HEK293 (cell line): ENCODE measurements around the gene AKIRIN2.

Experiments
- GFI1B ChIP-seq: fragments of 450-650 bp; formaldehyde crosslinking; IDR thresholded peaks from 2 replicates; pipeline ENCODE4 v1.5.1; 2016; ENCODE audit warnings: missing biosample characterization, missing genetic modification characterization
- MEIS1 ChIP-seq: sonication (generic); formaldehyde crosslinking; IDR thresholded peaks from 2 replicates; pipeline ENCODE4 v1.8.1; 2022; ENCODE audit warnings: missing genetic modification reagents, mild to moderate bottlenecking, borderline replicate concordance
- OSR2 ChIP-seq: fragments of 450-650 bp; formaldehyde crosslinking; IDR thresholded peaks from 2 replicates; pipeline ENCODE4 v1.5.1; 2016; ENCODE audit warnings: missing biosample characterization, missing genetic modification characterization
- PRDM6 ChIP-seq: fragments of 450-650 bp; formaldehyde crosslinking; IDR thresholded peaks from 2 replicates; pipeline ENCODE4 v1.5.1; 2017; ENCODE audit warnings: missing biosample characterization, missing genetic modification characterization
- SETDB1 ChIP-seq: IDR thresholded peaks from one replicate; pipeline ENCODE4 v1.6.1; 2017; ENCODE audit warnings: mild to moderate bottlenecking, low read length, moderate library complexity, mixed read lengths; ENCODE audit not compliant: insufficient read length
- TRIM28 ChIP-seq: IDR thresholded peaks from 2 replicates; pipeline ENCODE4 v1.6.1; 2011; ENCODE audit warnings: low read length, control low read depth, borderline replicate concordance
- ZBTB49 ChIP-seq: fragments of 450-650 bp; formaldehyde crosslinking; IDR thresholded peaks from 2 replicates; pipeline ENCODE4 v1.5.1; 2016; ENCODE audit warnings: missing biosample characterization, missing genetic modification characterization, low read depth
- ZFP37 ChIP-seq: fragments of 450-650 bp; formaldehyde crosslinking; IDR thresholded peaks from 2 replicates; pipeline ENCODE4 v1.5.1; 2016; ENCODE audit warnings: missing biosample characterization, missing genetic modification characterization
- ZNF114 ChIP-seq: fragments of 450-650 bp; formaldehyde crosslinking; IDR thresholded peaks from 2 replicates; pipeline ENCODE4 v1.5.0; 2017; ENCODE audit warnings: missing biosample characterization, missing genetic modification characterization
- ZNF280D ChIP-seq: fragments of 450-650 bp; formaldehyde crosslinking; IDR thresholded peaks from 2 replicates; pipeline ENCODE4 v1.5.1; 2016; ENCODE audit warnings: missing biosample characterization, missing genetic modification characterization
- ZNF341 ChIP-seq: fragments of 450-650 bp; formaldehyde crosslinking; IDR thresholded peaks from 2 replicates; pipeline ENCODE4; 2016; ENCODE audit warnings: low read depth, missing biosample characterization, missing genetic modification characterization
- ZNF362 ChIP-seq: fragments of 450-650 bp; formaldehyde crosslinking; IDR thresholded peaks from 2 replicates; pipeline ENCODE4 v1.5.1; 2016; ENCODE audit warnings: missing biosample characterization, missing genetic modification characterization
- ZNF398 ChIP-seq: fragments of 450-650 bp; formaldehyde crosslinking; IDR thresholded peaks from 2 replicates; pipeline ENCODE4 v1.5.1; 2017; ENCODE audit warnings: missing biosample characterization, missing genetic modification characterization
- ZNF426 ChIP-seq: fragments of 450-650 bp; formaldehyde crosslinking; IDR thresholded peaks from 2 replicates; pipeline ENCODE4 v1.5.1; 2017; ENCODE audit warnings: missing biosample characterization, missing genetic modification characterization, mild to moderate bottlenecking, inconsistent platforms, moderate library complexity
- ZNF433 ChIP-seq: fragments of 450-650 bp; formaldehyde crosslinking; IDR thresholded peaks from 2 replicates; pipeline ENCODE4 v1.5.1; 2016; ENCODE audit warnings: missing biosample characterization, missing genetic modification characterization, low read depth
- ZNF501 ChIP-seq: fragments of 450-650 bp; formaldehyde crosslinking; IDR thresholded peaks from 2 replicates; pipeline ENCODE4 v1.5.1; 2016; ENCODE audit warnings: missing biosample characterization, missing genetic modification characterization
- ZNF510 ChIP-seq: fragments of 450-650 bp; formaldehyde crosslinking; IDR thresholded peaks from 2 replicates; pipeline ENCODE4 v1.5.1; 2018; ENCODE audit warnings: mild to moderate bottlenecking, missing genetic modification characterization, missing biosample characterization; ENCODE audit not compliant: insufficient replicate concordance
- ZNF518A ChIP-seq: fragments of 450-650 bp; formaldehyde crosslinking; conservative IDR thresholded peaks from 2 replicates; pipeline ENCODE4 v1.5.1; 2016; ENCODE audit warnings: low read depth, missing biosample characterization, missing genetic modification characterization
- ZNF521 ChIP-seq: fragments of 450-650 bp; formaldehyde crosslinking; IDR thresholded peaks from 2 replicates; pipeline ENCODE4 v1.5.1; 2017; ENCODE audit warnings: missing biosample characterization, mild to moderate bottlenecking, missing genetic modification characterization
- ZNF549 ChIP-seq: fragments of 450-650 bp; IDR thresholded peaks from 2 replicates; pipeline ENCODE4 v1.5.1; 2018; ENCODE audit warnings: missing biosample characterization, missing genetic modification characterization, mild to moderate bottlenecking, inconsistent platforms, moderate library complexity
- ZNF561 ChIP-seq: fragments of 450-650 bp; IDR thresholded peaks from 2 replicates; pipeline ENCODE4 v1.5.1; 2018; ENCODE audit warnings: missing biosample characterization, missing genetic modification characterization, borderline replicate concordance
- ZNF707 ChIP-seq: fragments of 450-650 bp; formaldehyde crosslinking; IDR thresholded peaks from 2 replicates; pipeline ENCODE4 v1.5.1; 2016; ENCODE audit warnings: missing biosample characterization, missing genetic modification characterization
- ZSCAN30 ChIP-seq: fragments of 450-650 bp; IDR thresholded peaks from 2 replicates; pipeline ENCODE4 v1.5.1; 2018; ENCODE audit warnings: missing biosample characterization, mild to moderate bottlenecking, missing genetic modification characterization, moderate library complexity

AKIRIN2 gene

GRCh38 chr6:87700397-87701343, 1.4 kb downstream of the AKIRIN2 start (continued):
- TF ChIP-seq ZNF280D (tag by site-specific recombination) (no peak), ZNF426 (no peak), ZNF398 (tag by site-specific recombination) (no peak), ZNF501 (tag by site-specific recombination) (no peak), ZNF510 (tag by site-specific recombination) (no peak), TRIM28 (peak; percentile 86), MEIS1 (peak; percentile 87), ZNF433 (tag by site-specific recombination) (no peak), ZNF114 (no peak), ZNF521 (no peak), ZNF561 (tag by site-specific recombination) (no peak; the same call in 1 of the 2 replicates), ZNF362 (tag by site-specific recombination) (no peak), ZNF707 (tag by site-specific recombination) (no peak), PRDM6 (peak; percentile 89), ZNF518A (tag by site-specific recombination) (no peak), SETDB1 (no peak), GFI1B (tag by site-specific recombination) (no peak), OSR2 (tag by site-specific recombination) (0 out of 2 replicates have a peak, but pooled peaks have one; percentile 6), ZFP37 (tag by site-specific recombination) (no peak), ZNF549 (tag by site-specific recombination) (no peak), ZBTB49 (tag by site-specific recombination) (no peak), ZNF341 (tag by site-specific recombination) (0 out of 2 replicates have a peak, but pooled peaks have one; percentile 9), ZSCAN30 (tag by site-specific recombination) (no peak)
